ENCODE measurements around the gene SLC47A2. TPM values are rescaled to one million over a fixed set of nuclear protein-coding genes. Genes with fewer than 3 reads are reported as not detected.

Gene SLC47A2
- total RNA-seq, 1 donor, result not detected

DNA sequence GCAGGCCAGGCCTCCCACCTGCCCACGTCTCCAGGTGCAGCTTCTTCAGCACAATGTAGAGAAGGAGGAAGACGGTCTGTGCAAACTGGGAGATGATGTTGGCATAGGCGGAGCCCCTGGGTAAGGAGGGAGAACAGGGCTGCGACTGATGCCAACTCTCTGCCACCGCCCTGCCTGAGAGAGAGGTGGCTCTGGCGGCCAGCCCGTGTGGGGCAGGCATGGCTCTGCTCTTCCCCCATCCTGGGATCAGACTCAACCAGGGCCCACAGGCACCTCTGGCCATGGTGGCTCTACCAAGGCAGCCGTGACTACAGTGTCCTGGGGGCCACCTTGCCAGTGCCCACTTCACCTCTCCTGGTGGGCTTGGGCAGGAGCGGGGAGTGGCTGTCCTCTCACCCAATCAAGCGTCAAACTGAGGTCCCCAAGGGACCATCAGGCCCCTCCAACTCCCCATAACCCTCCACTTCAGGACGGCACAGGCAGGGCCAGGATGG, 8.6 kb downstream of the SLC47A2 start:
- no peaks in the 10 kb centered on the region for H3K27me3 ChIP-seq (ENCODE audit: insufficient read depth, low read length)
- H3K4me2 ChIP-seq (ENCODE audit: insufficient read depth, low read length), result no peak overlapping the region
- no peaks in the 10 kb centered on the region for H4K20me1 ChIP-seq (ENCODE audit: insufficient read depth, low read length)
- peak; percentile 71 for DNase-seq (ENCODE audit: insufficient read length, low spot score, missing footprints)
- no peaks in the 10 kb centered on the region for H3K79me2 ChIP-seq (ENCODE audit: insufficient read depth, low read length)
- no peaks in the 10 kb centered on the region for H3K9me3 ChIP-seq (ENCODE audit: low read depth, low read length)
- H3K36me3 ChIP-seq (ENCODE audit: insufficient read depth, low read length), result no peaks in the 10 kb centered on the region
- H3K27ac ChIP-seq (ENCODE audit: low read depth, low read length), result no peak overlapping the region
- H2AFZ ChIP-seq (ENCODE audit: low read length), result no peak overlapping the region
- H3K4me1 ChIP-seq (ENCODE audit: insufficient read depth, low read length), result no peaks in the 10 kb centered on the region
- no peak overlapping the region for H3K4me3 ChIP-seq (ENCODE audit: insufficient read depth, low read length)
- TF ChIP-seq, protein P1, sequence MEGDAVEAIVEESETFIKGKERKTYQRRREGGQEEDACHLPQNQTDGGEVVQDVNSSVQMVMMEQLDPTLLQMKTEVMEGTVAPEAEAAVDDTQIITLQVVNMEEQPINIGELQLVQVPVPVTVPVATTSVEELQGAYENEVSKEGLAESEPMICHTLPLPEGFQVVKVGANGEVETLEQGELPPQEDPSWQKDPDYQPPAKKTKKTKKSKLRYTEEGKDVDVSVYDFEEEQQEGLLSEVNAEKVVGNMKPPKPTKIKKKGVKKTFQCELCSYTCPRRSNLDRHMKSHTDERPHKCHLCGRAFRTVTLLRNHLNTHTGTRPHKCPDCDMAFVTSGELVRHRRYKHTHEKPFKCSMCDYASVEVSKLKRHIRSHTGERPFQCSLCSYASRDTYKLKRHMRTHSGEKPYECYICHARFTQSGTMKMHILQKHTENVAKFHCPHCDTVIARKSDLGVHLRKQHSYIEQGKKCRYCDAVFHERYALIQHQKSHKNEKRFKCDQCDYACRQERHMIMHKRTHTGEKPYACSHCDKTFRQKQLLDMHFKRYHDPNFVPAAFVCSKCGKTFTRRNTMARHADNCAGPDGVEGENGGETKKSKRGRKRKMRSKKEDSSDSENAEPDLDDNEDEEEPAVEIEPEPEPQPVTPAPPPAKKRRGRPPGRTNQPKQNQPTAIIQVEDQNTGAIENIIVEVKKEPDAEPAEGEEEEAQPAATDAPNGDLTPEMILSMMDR (IDR thresholded peaks at IDR 0.05; ENCODE audit: extremely low read depth, low read depth, low read length), result no peak

GRCh38 chr17:19706791-19707727, 9.3 kb downstream of the SLC47A2 start:
- Histone ChIP-seq H3K27me3 (ENCODE audit: insufficient read depth, low read length) (no peaks in the 10 kb centered on the region), H2AFZ (ENCODE audit: low read length) (no peak overlapping the region), H3K4me3 (ENCODE audit: insufficient read depth, low read length) (no peak overlapping the region), H3K27ac (ENCODE audit: low read depth, low read length) (no peak overlapping the region), H3K79me2 (ENCODE audit: insufficient read depth, low read length) (no peaks in the 10 kb centered on the region), H3K9me3 (ENCODE audit: low read depth, low read length) (no peaks in the 10 kb centered on the region), H3K4me1 (ENCODE audit: insufficient read depth, low read length) (no peaks in the 10 kb centered on the region), H4K20me1 (ENCODE audit: insufficient read depth, low read length) (no peaks in the 10 kb centered on the region), H3K4me2 (ENCODE audit: insufficient read depth, low read length) (no peak overlapping the region), H3K36me3 (ENCODE audit: insufficient read depth, low read length) (no peaks in the 10 kb centered on the region)
- DNase-seq (ENCODE audit: insufficient read length, low spot score, missing footprints), result peak; percentile 65
- TF ChIP-seq, protein P1 (IDR thresholded peaks at IDR 0.05; ENCODE audit: extremely low read depth, low read depth, low read length), result no peak

DNA sequence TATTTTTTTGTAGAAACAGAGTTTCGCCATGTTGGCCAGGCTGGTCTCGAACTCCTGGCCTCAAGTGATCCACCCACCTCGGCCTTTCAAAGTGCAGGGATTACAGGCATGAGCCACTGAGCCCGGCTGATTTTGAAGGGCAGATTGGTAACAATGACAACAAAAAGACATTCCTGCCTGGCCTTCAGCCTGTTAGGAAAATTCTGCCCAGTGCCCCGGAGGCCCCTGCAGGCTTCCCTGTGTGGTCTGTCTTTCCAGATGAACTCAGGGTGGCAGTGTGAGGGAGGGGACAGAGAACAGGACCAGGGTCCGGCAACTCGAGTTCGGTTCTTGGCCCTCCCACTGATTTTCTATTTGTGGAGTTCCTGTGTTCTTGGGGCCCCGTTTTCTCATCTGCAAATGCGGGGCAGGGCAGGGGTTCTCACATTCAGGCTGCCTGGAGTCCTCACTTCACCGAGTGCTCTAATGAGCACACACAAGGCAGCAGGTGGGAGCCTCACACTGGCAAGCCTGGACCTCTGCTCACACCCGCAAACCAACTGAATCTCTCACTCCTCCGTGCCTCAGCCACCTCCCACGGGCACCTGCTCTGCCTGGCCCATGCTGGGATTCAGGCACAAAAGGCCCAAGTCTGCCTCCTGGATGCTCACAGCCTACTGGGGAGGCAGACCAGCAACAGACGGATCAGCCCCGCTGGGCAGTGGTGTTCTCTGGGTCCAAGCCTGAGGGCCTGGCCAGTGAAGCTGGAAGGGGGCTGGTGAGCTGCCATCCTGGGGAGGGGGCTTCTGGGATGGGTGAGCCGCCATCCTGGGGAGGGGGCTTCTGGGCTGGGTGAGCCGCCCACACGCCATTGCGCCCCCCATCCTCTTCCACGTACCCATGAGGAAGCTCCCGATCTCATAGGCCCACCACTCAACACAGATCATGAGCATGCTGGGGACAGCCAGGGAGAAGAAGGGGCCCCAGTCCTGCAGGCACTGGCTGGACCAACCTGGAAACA, 10.3 kb downstream of the SLC47A2 start:
- Histone ChIP-seq H3K9me3 (ENCODE audit: low read depth, low read length) (no peaks in the 10 kb centered on the region), H3K4me2 (ENCODE audit: insufficient read depth, low read length) (no peak overlapping the region), H4K20me1 (ENCODE audit: insufficient read depth, low read length) (no peaks in the 10 kb centered on the region), H3K27me3 (ENCODE audit: insufficient read depth, low read length) (no peaks in the 10 kb centered on the region), H2AFZ (ENCODE audit: low read length) (no peak overlapping the region), H3K79me2 (ENCODE audit: insufficient read depth, low read length) (no peaks in the 10 kb centered on the region), H3K36me3 (ENCODE audit: insufficient read depth, low read length) (no peaks in the 10 kb centered on the region), H3K27ac (ENCODE audit: low read depth, low read length) (no peak overlapping the region), H3K4me1 (ENCODE audit: insufficient read depth, low read length) (no peaks in the 10 kb centered on the region), H3K4me3 (ENCODE audit: insufficient read depth, low read length) (no peak overlapping the region)
- TF ChIP-seq, protein P1 (IDR thresholded peaks at IDR 0.05; ENCODE audit: extremely low read depth, low read depth, low read length), result no peak
- peak; percentile 80 for DNase-seq (ENCODE audit: insufficient read length, low spot score, missing footprints)

Data from osteoblast (primary cell).